Activated T-cell treated with anti-CD3 and anti-CD28 coated beads, Interleukin-2, amount 50 U/mL, for 4 hours (primary cell): ENCODE results near the gene BMPR2. TPM values are rescaled to one million over a fixed set of nuclear protein-coding genes. Genes with fewer than 3 reads are reported as not detected.
"Not testable (repeated sequence)": the region's sequence is repeated elsewhere in the genome, so short reads cannot be mapped to it uniquely, and the experiment has no call there.

Experiments
- ATAC-seq, 2 donors: fragments of 200-7000 bp; cut with Tn5 transposase; one replicate each; pipeline ENCODE4 v1.10.0; 2021
- DNase-seq: peaks from one replicate; pipeline ENCODE4 v3.0.0-alpha.2; 2020
- H3K27me3 Mint-ChIP-seq: one replicate; pipeline ENCODE4 v1.8.0; 2021; ENCODE audit warnings: low read depth, mixed read lengths
- H3K36me3 Mint-ChIP-seq: one replicate; pipeline ENCODE4 v1.8.0; 2022; ENCODE audit warnings: mixed read lengths; ENCODE audit not compliant: insufficient read depth
- H3K4me1 Mint-ChIP-seq: one replicate; pipeline ENCODE4 v1.8.0; 2021; ENCODE audit warnings: low read depth, mixed read lengths
- H3K4me3 Mint-ChIP-seq: one replicate; pipeline ENCODE4 v1.8.0; 2021; ENCODE audit warnings: mild to moderate bottlenecking, moderate library complexity, mixed read lengths
- H3K9me3 Mint-ChIP-seq: one replicate; pipeline ENCODE4 v1.8.0; 2021; ENCODE audit warnings: mixed read lengths
- total RNA-seq, 3 donors: library from RNA; stranded (reverse); gene quantifications; one replicate each; pipeline ENCODE4 v1.2.1, GENCODE V29; 2021

Gene BMPR2
- total RNA-seq, result 1 to 10 TPM; 3.8 to 4.8 (median 3.9) TPM

- ATAC-seq, result peak; percentile 85 to 86
- Mint-ChIP-seq H3K4me1 (peaks cover 28% of the 10 kb centered on the region), H3K36me3 (no peaks in the 10 kb centered on the region), H3K9me3 (no peaks in the 10 kb centered on the region), H3K4me3 (peak within 1 kb of the TSS; percentile 99), H3K27me3 (no peaks in the 10 kb centered on the region)
- DNase-seq, result peak; percentile 80
These were observed at the start of gene BMPR2 for GRCh38 chr2:202375609-202376408. Gene BMPR2, plus strand, starts transcription at chr2:202376327. Its CDS starts 1,148 bp downstream, at chr2:202377475.

GRCh38 chr2:202327858-202328257 lies 48.3 kb upstream of the BMPR2 start:
- no peaks in the 10 kb centered on the region for H3K4me1 Mint-ChIP-seq
- DNase-seq, result no peak
- H3K36me3 Mint-ChIP-seq, result peaks cover 21% of the 10 kb centered on the region
- H3K4me3 Mint-ChIP-seq, result no peak overlapping the region
- ATAC-seq, result no peak
- no peaks in the 10 kb centered on the region for H3K9me3 Mint-ChIP-seq
- H3K27me3 Mint-ChIP-seq, result no peaks in the 10 kb centered on the region

GRCh38 chr2:202335791-202336467 lies 40.2 kb upstream of the BMPR2 start:
- ATAC-seq (no peak), DNase-seq (no peak)
- H3K4me1 Mint-ChIP-seq, result no peaks in the 10 kb centered on the region
- no peaks in the 10 kb centered on the region for H3K27me3 Mint-ChIP-seq
- no peak overlapping the region for H3K4me3 Mint-ChIP-seq
- no peaks in the 10 kb centered on the region for H3K9me3 Mint-ChIP-seq
- H3K36me3 Mint-ChIP-seq, result no peaks in the 10 kb centered on the region

- Mint-ChIP-seq H3K4me1 (no peaks in the 10 kb centered on the region), H3K36me3 (no peaks in the 10 kb centered on the region), H3K27me3 (no peaks in the 10 kb centered on the region), H3K4me3 (no peak overlapping the region), H3K9me3 (no peaks in the 10 kb centered on the region)
- DNase-seq (no peak), ATAC-seq (no peak)
These were observed 39.0 kb upstream of the BMPR2 start for GRCh38 chr2:202337151-202337550.

GRCh38 chr2:202337706-202338346 lies 38.3 kb upstream of the BMPR2 start:
- ATAC-seq (no peak), DNase-seq (no peak)
- Mint-ChIP-seq H3K27me3 (no peaks in the 10 kb centered on the region), H3K9me3 (no peaks in the 10 kb centered on the region), H3K4me3 (no peak overlapping the region), H3K4me1 (no peaks in the 10 kb centered on the region), H3K36me3 (no peaks in the 10 kb centered on the region)

- Mint-ChIP-seq H3K4me3 (no peak overlapping the region), H3K9me3 (no peaks in the 10 kb centered on the region), H3K27me3 (no peaks in the 10 kb centered on the region), H3K36me3 (no peaks in the 10 kb centered on the region), H3K4me1 (no peaks in the 10 kb centered on the region)
- DNase-seq, result no peak
- no peak for ATAC-seq
These were observed 36.9 kb upstream of the BMPR2 start for GRCh38 chr2:202339071-202339870.

GRCh38 chr2:202344178-202344577 lies 31.9 kb upstream of the BMPR2 start:
- Mint-ChIP-seq H3K4me1 (no peaks in the 10 kb centered on the region), H3K9me3 (no peaks in the 10 kb centered on the region), H3K36me3 (no peaks in the 10 kb centered on the region), H3K27me3 (no peaks in the 10 kb centered on the region), H3K4me3 (no peak overlapping the region)
- DNase-seq, result no peak
- ATAC-seq, result no peak

GRCh38 chr2:202346180-202346579 lies 29.9 kb upstream of the BMPR2 start:
- Mint-ChIP-seq H3K36me3 (no peaks in the 10 kb centered on the region), H3K9me3 (no peaks in the 10 kb centered on the region), H3K27me3 (no peaks in the 10 kb centered on the region), H3K4me1 (no peaks in the 10 kb centered on the region), H3K4me3 (no peak overlapping the region)
- ATAC-seq (no peak), DNase-seq (no peak)

- H3K27me3 Mint-ChIP-seq, result no peaks in the 10 kb centered on the region
- H3K4me3 Mint-ChIP-seq, result no peak overlapping the region
- ATAC-seq (no peak), DNase-seq (no peak)
- H3K4me1 Mint-ChIP-seq, result no peaks in the 10 kb centered on the region
- H3K36me3 Mint-ChIP-seq, result no peaks in the 10 kb centered on the region
- no peaks in the 10 kb centered on the region for H3K9me3 Mint-ChIP-seq
These were observed 22.7 kb upstream of the BMPR2 start for GRCh38 chr2:202353430-202353829.

GRCh38 chr2:202355993-202356505 lies 20.1 kb upstream of the BMPR2 start:
- no peaks in the 10 kb centered on the region for H3K27me3 Mint-ChIP-seq
- H3K36me3 Mint-ChIP-seq, result peaks cover 2% of the 10 kb centered on the region
- DNase-seq, result no peak
- no peaks in the 10 kb centered on the region for H3K9me3 Mint-ChIP-seq
- no peaks in the 10 kb centered on the region for H3K4me1 Mint-ChIP-seq
- no peak for ATAC-seq
- H3K4me3 Mint-ChIP-seq, result no peak overlapping the region

- H3K9me3 Mint-ChIP-seq, DNase-seq, H3K27me3 Mint-ChIP-seq, ATAC-seq, H3K4me3 Mint-ChIP-seq, H3K36me3 Mint-ChIP-seq, H3K4me1 Mint-ChIP-seq: not testable (repeated sequence)
These were observed 17.2 kb upstream of the BMPR2 start for GRCh38 chr2:202358924-202359323.

- H3K4me1 Mint-ChIP-seq, result no peaks in the 10 kb centered on the region
- H3K36me3 Mint-ChIP-seq, result peaks cover 2% of the 10 kb centered on the region
These were observed 15.5 kb upstream of the BMPR2 start for GRCh38 chr2:202360646-202361045.

GRCh38 chr2:202361108-202361507 lies 15.0 kb upstream of the BMPR2 start:
- no peaks in the 10 kb centered on the region for H3K27me3 Mint-ChIP-seq
- no peak for DNase-seq
- H3K4me1 Mint-ChIP-seq, result no peaks in the 10 kb centered on the region
- H3K9me3 Mint-ChIP-seq, result no peaks in the 10 kb centered on the region
- H3K4me3 Mint-ChIP-seq, result no peak overlapping the region
- ATAC-seq, result no peak
- H3K36me3 Mint-ChIP-seq, result peaks cover 2% of the 10 kb centered on the region

More at GRCh38 chr2:202360646-202361045, 15.5 kb upstream of the BMPR2 start:
- Mint-ChIP-seq H3K9me3 (no peaks in the 10 kb centered on the region), H3K4me3 (no peak overlapping the region), H3K27me3 (no peaks in the 10 kb centered on the region)
- ATAC-seq (no peak), DNase-seq (no peak)

GRCh38 chr2:202373490-202373889 lies 2.6 kb upstream of the BMPR2 start:
- DNase-seq (no peak), ATAC-seq (no peak)
- Mint-ChIP-seq H3K9me3 (no peaks in the 10 kb centered on the region), H3K4me1 (peaks cover 16% of the 10 kb centered on the region), H3K36me3 (no peaks in the 10 kb centered on the region), H3K4me3 (peak overlapping the region; percentile 28), H3K27me3 (no peaks in the 10 kb centered on the region)
